Kidney (tissue), 14 donors: Measurements from ENCODE around the gene TTC7B. TPM values are rescaled to one million over a fixed set of nuclear protein-coding genes. Genes with fewer than 3 reads are reported as not detected.
A peak's percentile ranks its signal among the peaks of the same experiment; 100 is the strongest.

Experiments used
- DNase-seq, 5 donors: peaks; one replicate each; pipeline ENCODE4 v3.0.0-alpha.2; 2013 to 2020
- FAIRE-seq: peaks from 2 replicates; lab custom pipeline; 2012; peaks lifted over from hg19 to GRCh38; lab: Jason Lieb, UNC
- H3K27ac ChIP-seq, 2 donors: one replicate each; pipeline ENCODE4 v1.7.0; 2013; ENCODE audit warnings: low read depth in 2 of 2, low read length in 2 of 2, inconsistent platforms in 1 of 2
- H3K27me3 ChIP-seq: one replicate; pipeline ENCODE4 v1.7.1; 2013; ENCODE audit warnings: low read length, inconsistent platforms; ENCODE audit not compliant: control insufficient read depth, insufficient read depth
- H3K36me3 ChIP-seq, 3 donors: one replicate each; pipeline versions ENCODE4 v1.7.0 to v1.7.1; 2013; ENCODE audit warnings: low read length in 3 of 3, control low read depth in 1 of 3, inconsistent platforms in 1 of 3; ENCODE audit not compliant: insufficient read depth in 3 of 3, control insufficient read depth in 2 of 3
- H3K4me1 ChIP-seq, 3 donors: one replicate each; pipeline versions ENCODE4 v1.7.0 to v1.7.1; 2013; ENCODE audit warnings: low read length in 3 of 3, inconsistent platforms in 1 of 3, low read depth in 1 of 3; ENCODE audit not compliant: control insufficient read depth in 2 of 3, insufficient read depth in 2 of 3
- H3K4me3 ChIP-seq, 3 donors: one replicate each; pipeline versions ENCODE4 v1.7.0 to v1.8.1; 2013; ENCODE audit warnings: low read length in 3 of 3, control low read depth in 1 of 3, inconsistent platforms in 1 of 3
- H3K9ac ChIP-seq, 3 donors: one replicate each; pipeline versions ENCODE4 v1.7.0 to v1.7.1; 2013; ENCODE audit warnings: low read length in 3 of 3, control low read depth in 1 of 3, inconsistent platforms in 1 of 3
- H3K9me3 ChIP-seq, 3 donors: one replicate each; pipeline versions ENCODE4 v1.7.0 to v1.7.1; 2013; ENCODE audit warnings: low read length in 3 of 3, control low read depth in 1 of 3, inconsistent platforms in 1 of 3; ENCODE audit not compliant: control insufficient read depth in 2 of 3, insufficient read depth in 1 of 3
- CTCF ChIP-seq: IDR thresholded peaks from 3 replicates; pipeline ENCODE4 v1.5.1; 2012; ENCODE audit warnings: mild to moderate bottlenecking, moderate library complexity, borderline replicate concordance; ENCODE audit not compliant: insufficient read depth; ENCODE audit errors: extremely low read depth
- intact Hi-C: fragments of 100-400 bp; cut with DNase I; formaldehyde crosslinking; loops from one replicate; pipeline ENCODE4 v1.11.1; 2022
- polyA plus RNA-seq: library from polyadenylated mRNA; stranded (reverse); fragments of 350-450 nt; fragmentation: Illumina TruSeq; extraction: RNeasy Lipid Tissue Mini Kit (QIAGEN cat#74804); gene quantifications from one replicate; pipeline ENCODE4 v1.2.3, GENCODE V29; 2014; ENCODE audit warnings: low read depth, low replicate concordance; ENCODE audit not compliant: insufficient read depth
- total RNA-seq: library from RNA; stranded (reverse); fragmentation: NEBNext Ultra II Directional; extraction: Animal tissue kit (Norgen Biotek cat#: 25700); gene quantifications from one replicate; pipeline ENCODE4 v1.2.1, GENCODE V29; 2021
- donor health status: control.
- donor health status: control.
- donor health status: control.
- donor health status: control.
- donor health status: control.
- donor health status: DM: yes; HTN: yes; CAD: no.
- donor health status: Normal renal cell carcinoma (clear cell type).

Gene TTC7B
- total and polyA plus RNA-seq, 2 donors from 2014 or later, result 23.4 to 48.3 TPM

- FAIRE-seq, result no peak
- no peak overlapping the region for H3K27ac ChIP-seq
- H3K9ac ChIP-seq, result no peak overlapping the region
- no peaks in the 10 kb centered on the region for H3K27me3 ChIP-seq
- H3K9me3 ChIP-seq, result no peaks in the 10 kb centered on the region
- no peak for DNase-seq
- TF ChIP-seq CTCF, result no peak
- H3K4me1 ChIP-seq, result peaks cover 0 to 6% (median 6%) of the 10 kb centered on the region in 3 donors
- no peak overlapping the region for H3K4me3 ChIP-seq
- intact Hi-C loops, result no loop called here
- peaks cover 0 to 4% (median 4%) of the 10 kb centered on the region in 3 donors for H3K36me3 ChIP-seq
These were observed 32.9 kb downstream of the TTC7B start for GRCh38 chr14:90783344-90783743.

GRCh38 chr14:90782892-90783291, 33.3 kb downstream of the TTC7B start:
- no peak for TF ChIP-seq CTCF
- no peaks in the 10 kb centered on the region for H3K9me3 ChIP-seq
- H3K4me1 ChIP-seq, result peaks cover 0 to 6% (median 6%) of the 10 kb centered on the region in 3 donors
- intact Hi-C loops, result no loop called here
- H3K36me3 ChIP-seq, result peaks cover 0 to 4% (median 4%) of the 10 kb centered on the region in 3 donors
- H3K4me3 ChIP-seq, result no peak overlapping the region
- no peak overlapping the region for H3K9ac ChIP-seq
- DNase-seq, result no peak
- no peak overlapping the region for H3K27ac ChIP-seq
- no peaks in the 10 kb centered on the region for H3K27me3 ChIP-seq
- FAIRE-seq, result no peak

GRCh38 chr14:90781876-90782275, 34.4 kb downstream of the TTC7B start:
- TF ChIP-seq CTCF, result no peak
- H3K36me3 ChIP-seq, result peaks cover 0 to 4% (median 4%) of the 10 kb centered on the region in 3 donors
- H3K9ac ChIP-seq, result no peak overlapping the region
- no peak for DNase-seq
- no peak for FAIRE-seq
- intact Hi-C loops, result no loop called here
- no peaks in the 10 kb centered on the region for H3K27me3 ChIP-seq
- H3K27ac ChIP-seq, result no peak overlapping the region
- no peak overlapping the region for H3K4me3 ChIP-seq
- H3K9me3 ChIP-seq, result no peaks in the 10 kb centered on the region
- peaks cover 0 to 6% (median 4%) of the 10 kb centered on the region in 3 donors for H3K4me1 ChIP-seq

GRCh38 chr14:90781344-90781761, 34.9 kb downstream of the TTC7B start:
- Histone ChIP-seq H3K27ac (no peak overlapping the region), H3K9me3 (no peaks in the 10 kb centered on the region), H3K27me3 (no peaks in the 10 kb centered on the region), H3K9ac (no peak overlapping the region), H3K4me3 (no peak overlapping the region), H3K4me1 (peaks cover 0 to 8% (median 6%) of the 10 kb centered on the region in 3 donors), H3K36me3 (peaks cover 0 to 4% (median 4%) of the 10 kb centered on the region in 3 donors)
- intact Hi-C loops, result no loop called here
- FAIRE-seq (no peak), DNase-seq (peak in 1 of 5 donors; percentile 10)
- no peak for TF ChIP-seq CTCF
